Measurements from ENCODE around the gene GHR.

GRCh38 chr5:42436051-42436450 is 12.8 kb downstream of the GHR start:
- TF ChIP-seq CTCF (IDR thresholded peaks at IDR 0.05; ENCODE audit: control extremely low read depth in 1 of 3, insufficient read depth in 1 of 3, low read depth in 1 of 3, low read length in 3 of 3) (no peak), RBBP5 (IDR thresholded peaks at IDR 0.05; ENCODE audit: borderline replicate concordance, low read depth, low read length) (no peak), EP300 (IDR thresholded peaks at IDR 0.05; ENCODE audit: borderline replicate concordance in 1 of 2, low read depth in 2 of 2, low read length in 2 of 2) (no peak), SRF (IDR thresholded peaks at IDR 0.05; ENCODE audit: low read depth, low read length) (no peak), BRCA1 (IDR thresholded peaks at IDR 0.05; ENCODE audit: low read depth, low read length) (no peak), POLR2A (IDR thresholded peaks at IDR 0.05; ENCODE audit: control extremely low read depth in 1 of 2, low read depth in 2 of 2, low read length in 2 of 2) (no peak), PHF8 (conservative IDR thresholded peaks at IDR 0.05; ENCODE audit: low read depth, low read length) (no peak), USF2 (IDR thresholded peaks at IDR 0.05; ENCODE audit: low read length) (no peak), TEAD4 (IDR thresholded peaks at IDR 0.05; ENCODE audit: low read depth, low read length) (no peak)

Measured in H1 (cell line).